AG10803 (cell line): ENCODE results near the gene SLC8B1.

ENCODE experiments used
- DNase-seq: peaks from one replicate; pipeline ENCODE4 v3.0.0; 2010; ENCODE audit warnings: low read depth
- H3K4me3 ChIP-seq: 2 replicates; pipeline ENCODE4 v1.5.1; 2011; ENCODE audit warnings: mild to moderate bottlenecking, low read length, control low read depth
- TF ChIP-seq, protein P1 (sequence below): conservative IDR thresholded peaks from 2 replicates; pipeline ENCODE4 v1.5.1; 2011; ENCODE audit warnings: mild to moderate bottlenecking, low read length, control low read depth, inconsistent platforms

SLC8B1 gene

GRCh38 chr12:113253532-113254285 is 81.2 kb downstream of the SLC8B1 start:
- TF ChIP-seq, protein P1, sequence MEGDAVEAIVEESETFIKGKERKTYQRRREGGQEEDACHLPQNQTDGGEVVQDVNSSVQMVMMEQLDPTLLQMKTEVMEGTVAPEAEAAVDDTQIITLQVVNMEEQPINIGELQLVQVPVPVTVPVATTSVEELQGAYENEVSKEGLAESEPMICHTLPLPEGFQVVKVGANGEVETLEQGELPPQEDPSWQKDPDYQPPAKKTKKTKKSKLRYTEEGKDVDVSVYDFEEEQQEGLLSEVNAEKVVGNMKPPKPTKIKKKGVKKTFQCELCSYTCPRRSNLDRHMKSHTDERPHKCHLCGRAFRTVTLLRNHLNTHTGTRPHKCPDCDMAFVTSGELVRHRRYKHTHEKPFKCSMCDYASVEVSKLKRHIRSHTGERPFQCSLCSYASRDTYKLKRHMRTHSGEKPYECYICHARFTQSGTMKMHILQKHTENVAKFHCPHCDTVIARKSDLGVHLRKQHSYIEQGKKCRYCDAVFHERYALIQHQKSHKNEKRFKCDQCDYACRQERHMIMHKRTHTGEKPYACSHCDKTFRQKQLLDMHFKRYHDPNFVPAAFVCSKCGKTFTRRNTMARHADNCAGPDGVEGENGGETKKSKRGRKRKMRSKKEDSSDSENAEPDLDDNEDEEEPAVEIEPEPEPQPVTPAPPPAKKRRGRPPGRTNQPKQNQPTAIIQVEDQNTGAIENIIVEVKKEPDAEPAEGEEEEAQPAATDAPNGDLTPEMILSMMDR: no peak
- no peak overlapping the region for H3K4me3 ChIP-seq
- no peak for DNase-seq

- DNase-seq: no peak
- H3K4me3 ChIP-seq: no peak overlapping the region
- TF ChIP-seq, protein P1: no peak
Observed at GRCh38 chr12:113252494-113252893, 82.4 kb downstream of the SLC8B1 start.

DNA sequence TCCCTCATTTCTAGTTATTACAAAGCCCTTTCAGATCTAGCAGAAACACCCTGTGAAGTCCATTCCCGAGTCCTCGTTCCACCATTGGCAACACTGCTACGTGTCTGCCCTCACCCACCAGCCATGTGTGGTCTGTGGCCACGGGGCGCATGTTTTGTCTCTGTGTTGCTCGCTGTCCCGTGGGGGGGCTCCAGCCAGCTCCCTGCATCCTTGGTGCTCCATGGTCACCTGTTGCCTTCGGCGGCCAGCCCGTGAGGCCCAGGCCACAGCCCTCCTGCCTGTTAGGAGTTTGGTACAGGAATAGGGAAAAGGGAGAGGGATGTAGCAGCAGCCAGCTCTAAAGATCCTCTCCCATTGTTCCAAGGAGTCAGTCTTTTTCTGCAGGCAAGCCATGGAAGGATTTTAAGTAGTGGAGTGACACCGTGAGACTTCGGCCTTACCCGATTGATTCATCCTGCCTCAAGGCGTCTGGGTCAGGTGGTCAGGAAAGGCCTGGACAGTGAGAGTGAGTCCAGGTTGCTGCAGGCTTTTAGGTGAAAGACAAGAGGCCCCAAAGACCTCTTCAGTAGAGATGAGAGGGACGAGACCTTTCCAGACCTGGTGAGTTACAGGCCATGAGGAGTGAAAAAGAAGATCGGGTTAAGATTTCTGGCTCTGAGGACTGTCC is 83.4 kb downstream of the SLC8B1 start:
- H3K4me3 ChIP-seq: no peak overlapping the region
- TF ChIP-seq, protein P1: no peak
- DNase-seq: no peak

GRCh38 chr12:113250045-113250444 is 84.9 kb downstream of the SLC8B1 start:
- no peak for DNase-seq
- TF ChIP-seq, protein P1: no peak
- H3K4me3 ChIP-seq: no peak overlapping the region

GRCh38 chr12:113249546-113249945 is 85.4 kb downstream of the SLC8B1 start:
- TF ChIP-seq, protein P1: no peak
- no peak for DNase-seq
- H3K4me3 ChIP-seq: no peak overlapping the region

GRCh38 chr12:113248842-113249435 is 86.0 kb downstream of the SLC8B1 start:
- TF ChIP-seq, protein P1: no peak
- no peak overlapping the region for H3K4me3 ChIP-seq
- DNase-seq: no peak
